Measurements from ENCODE around the gene ORMDL3.

DNA sequence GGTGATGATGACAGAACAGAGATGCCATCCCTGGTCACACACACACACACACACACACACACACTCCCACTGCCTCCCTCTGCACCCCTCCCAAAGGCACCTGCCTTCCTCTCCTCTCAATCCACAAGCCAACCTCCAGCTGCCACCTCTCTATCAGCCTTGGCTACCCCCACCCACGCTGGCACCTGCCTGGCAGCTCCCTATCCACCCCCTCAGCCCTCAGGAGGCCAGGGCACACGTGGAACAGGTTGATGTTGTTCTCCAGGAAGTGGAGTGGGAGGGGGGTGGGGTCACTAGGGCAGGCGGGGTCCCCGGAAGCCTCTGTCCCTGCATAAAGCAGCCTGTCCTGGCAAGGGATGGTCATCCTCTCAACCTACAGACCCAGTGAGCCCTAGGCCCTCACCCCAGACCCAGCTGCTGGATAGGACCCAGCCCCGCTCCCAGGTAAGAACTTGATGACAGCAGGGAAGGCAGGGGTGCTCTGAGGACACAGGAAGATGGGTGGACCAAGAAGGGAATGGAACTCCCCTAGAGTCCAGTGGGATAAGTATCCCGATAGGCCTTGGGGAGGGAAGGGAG lies 35.3 kb upstream of the ORMDL3 start, which contains the start of gene GSDMA:
- TF ChIP-seq, protein P1, sequence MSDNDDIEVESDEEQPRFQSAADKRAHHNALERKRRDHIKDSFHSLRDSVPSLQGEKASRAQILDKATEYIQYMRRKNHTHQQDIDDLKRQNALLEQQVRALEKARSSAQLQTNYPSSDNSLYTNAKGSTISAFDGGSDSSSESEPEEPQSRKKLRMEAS (CRISPR knock-in tag; IDR thresholded peaks at IDR 0.05) = no peak
- TF ChIP-seq, protein P2, sequence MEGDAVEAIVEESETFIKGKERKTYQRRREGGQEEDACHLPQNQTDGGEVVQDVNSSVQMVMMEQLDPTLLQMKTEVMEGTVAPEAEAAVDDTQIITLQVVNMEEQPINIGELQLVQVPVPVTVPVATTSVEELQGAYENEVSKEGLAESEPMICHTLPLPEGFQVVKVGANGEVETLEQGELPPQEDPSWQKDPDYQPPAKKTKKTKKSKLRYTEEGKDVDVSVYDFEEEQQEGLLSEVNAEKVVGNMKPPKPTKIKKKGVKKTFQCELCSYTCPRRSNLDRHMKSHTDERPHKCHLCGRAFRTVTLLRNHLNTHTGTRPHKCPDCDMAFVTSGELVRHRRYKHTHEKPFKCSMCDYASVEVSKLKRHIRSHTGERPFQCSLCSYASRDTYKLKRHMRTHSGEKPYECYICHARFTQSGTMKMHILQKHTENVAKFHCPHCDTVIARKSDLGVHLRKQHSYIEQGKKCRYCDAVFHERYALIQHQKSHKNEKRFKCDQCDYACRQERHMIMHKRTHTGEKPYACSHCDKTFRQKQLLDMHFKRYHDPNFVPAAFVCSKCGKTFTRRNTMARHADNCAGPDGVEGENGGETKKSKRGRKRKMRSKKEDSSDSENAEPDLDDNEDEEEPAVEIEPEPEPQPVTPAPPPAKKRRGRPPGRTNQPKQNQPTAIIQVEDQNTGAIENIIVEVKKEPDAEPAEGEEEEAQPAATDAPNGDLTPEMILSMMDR (IDR thresholded peaks at IDR 0.05) = no peak
- TF ChIP-seq GABPB1 (CRISPR knock-in tag; IDR thresholded peaks at IDR 0.05) (no peak), SMAD4 (CRISPR knock-in tag; IDR thresholded peaks at IDR 0.05) (no peak)
- TF ChIP-seq, protein P3, sequence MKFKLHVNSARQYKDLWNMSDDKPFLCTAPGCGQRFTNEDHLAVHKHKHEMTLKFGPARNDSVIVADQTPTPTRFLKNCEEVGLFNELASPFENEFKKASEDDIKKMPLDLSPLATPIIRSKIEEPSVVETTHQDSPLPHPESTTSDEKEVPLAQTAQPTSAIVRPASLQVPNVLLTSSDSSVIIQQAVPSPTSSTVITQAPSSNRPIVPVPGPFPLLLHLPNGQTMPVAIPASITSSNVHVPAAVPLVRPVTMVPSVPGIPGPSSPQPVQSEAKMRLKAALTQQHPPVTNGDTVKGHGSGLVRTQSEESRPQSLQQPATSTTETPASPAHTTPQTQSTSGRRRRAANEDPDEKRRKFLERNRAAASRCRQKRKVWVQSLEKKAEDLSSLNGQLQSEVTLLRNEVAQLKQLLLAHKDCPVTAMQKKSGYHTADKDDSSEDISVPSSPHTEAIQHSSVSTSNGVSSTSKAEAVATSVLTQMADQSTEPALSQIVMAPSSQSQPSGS (CRISPR knock-in tag; IDR thresholded peaks at IDR 0.05; ENCODE audit: borderline replicate concordance, low read depth) = no peak

Measured in WTC11 (cell line).